Upper lobe of right lung (tissue), 1 donor: ENCODE measurements around the gene DROSHA. TPM values are rescaled to one million over a fixed set of nuclear protein-coding genes. Genes with fewer than 3 reads are reported as not detected.
A peak's percentile ranks its signal among the peaks of the same experiment; 100 is the strongest.

ENCODE experiments used
- ATAC-seq: fragments of 200-7000 bp; cut with Tn5 transposase; one replicate; pipeline ENCODE4 v1.9.1; 2020; ENCODE audit warnings: mild to moderate bottlenecking, moderate library complexity
- DNase-seq: peaks from one replicate; pipeline ENCODE4 v3.0.0-alpha.2; 2020
- H3K27ac ChIP-seq: fragments of 200-600 bp; one replicate; pipeline ENCODE4 v1.8.0; 2022
- H3K27me3 ChIP-seq: fragments of 200-600 bp; one replicate; pipeline ENCODE4 v1.8.0; 2022; ENCODE audit warnings: mild to moderate bottlenecking
- H3K36me3 ChIP-seq: fragments of 200-600 bp; one replicate; pipeline ENCODE4 v1.8.0; 2022
- H3K4me1 ChIP-seq: fragments of 200-600 bp; one replicate; pipeline ENCODE4 v1.8.0; 2022
- H3K4me3 ChIP-seq: fragments of 200-600 bp; one replicate; pipeline ENCODE4 v1.8.0; 2022; ENCODE audit warnings: mild to moderate bottlenecking
- H3K9me3 ChIP-seq: fragments of 200-600 bp; one replicate; pipeline ENCODE4 v1.8.0; 2022
- intact Hi-C: fragments of 100-400 bp; cut with DNase I; formaldehyde crosslinking; loops from one replicate; pipeline ENCODE4 v1.11.0; 2022
- total RNA-seq: library from RNA; stranded (reverse); fragmentation: NEBNext Ultra II Directional; extraction: Animal tissue kit (Norgen Biotek cat#: 25700); gene quantifications from one replicate; pipeline ENCODE4 v1.2.1, GENCODE V29; 2021
- TF ChIP-seq, protein P1 (sequence below): fragments of 200-600 bp; IDR thresholded peaks from one replicate; pipeline ENCODE4 v1.8.0; 2022; ENCODE audit warnings: antibody characterized with exemption
- donor health status: DM: no; HTN: yes; CAD: no; lungs with severe emphysema.

Gene DROSHA
- total RNA-seq, 1 donor from 2014 or later, result 50.9 TPM

DNA sequence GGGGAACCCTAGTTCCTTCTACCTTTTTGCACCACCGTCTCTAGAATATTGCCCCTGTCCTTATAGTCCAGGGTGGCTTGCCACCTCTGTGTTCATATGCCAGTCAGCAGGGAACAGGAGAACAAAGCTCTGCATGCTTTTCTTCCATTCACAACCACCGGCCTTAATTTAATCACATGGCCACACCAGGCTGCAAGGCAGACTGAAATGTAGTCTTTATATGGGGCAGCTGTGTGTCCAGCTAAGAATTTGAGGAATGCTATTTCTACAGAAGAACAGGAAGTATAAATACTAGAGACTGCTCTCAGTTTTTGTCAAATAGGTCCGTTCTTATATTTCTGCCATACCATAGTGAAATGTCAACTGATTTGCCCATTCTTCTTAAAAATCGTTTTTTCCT lies 6.0 kb upstream of the DROSHA start:
- DNase-seq (no peak), ATAC-seq (no peak)
- Histone ChIP-seq H3K27ac (no peak overlapping the region), H3K36me3 (peaks cover 83% of the 10 kb centered on the region), H3K4me1 (peaks cover 15% of the 10 kb centered on the region), H3K4me3 (no peak overlapping the region), H3K27me3 (no peaks in the 10 kb centered on the region), H3K9me3 (no peaks in the 10 kb centered on the region)
- intact Hi-C loops, result no loop called here
- TF ChIP-seq, protein P1, sequence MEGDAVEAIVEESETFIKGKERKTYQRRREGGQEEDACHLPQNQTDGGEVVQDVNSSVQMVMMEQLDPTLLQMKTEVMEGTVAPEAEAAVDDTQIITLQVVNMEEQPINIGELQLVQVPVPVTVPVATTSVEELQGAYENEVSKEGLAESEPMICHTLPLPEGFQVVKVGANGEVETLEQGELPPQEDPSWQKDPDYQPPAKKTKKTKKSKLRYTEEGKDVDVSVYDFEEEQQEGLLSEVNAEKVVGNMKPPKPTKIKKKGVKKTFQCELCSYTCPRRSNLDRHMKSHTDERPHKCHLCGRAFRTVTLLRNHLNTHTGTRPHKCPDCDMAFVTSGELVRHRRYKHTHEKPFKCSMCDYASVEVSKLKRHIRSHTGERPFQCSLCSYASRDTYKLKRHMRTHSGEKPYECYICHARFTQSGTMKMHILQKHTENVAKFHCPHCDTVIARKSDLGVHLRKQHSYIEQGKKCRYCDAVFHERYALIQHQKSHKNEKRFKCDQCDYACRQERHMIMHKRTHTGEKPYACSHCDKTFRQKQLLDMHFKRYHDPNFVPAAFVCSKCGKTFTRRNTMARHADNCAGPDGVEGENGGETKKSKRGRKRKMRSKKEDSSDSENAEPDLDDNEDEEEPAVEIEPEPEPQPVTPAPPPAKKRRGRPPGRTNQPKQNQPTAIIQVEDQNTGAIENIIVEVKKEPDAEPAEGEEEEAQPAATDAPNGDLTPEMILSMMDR, result no peak

DNA sequence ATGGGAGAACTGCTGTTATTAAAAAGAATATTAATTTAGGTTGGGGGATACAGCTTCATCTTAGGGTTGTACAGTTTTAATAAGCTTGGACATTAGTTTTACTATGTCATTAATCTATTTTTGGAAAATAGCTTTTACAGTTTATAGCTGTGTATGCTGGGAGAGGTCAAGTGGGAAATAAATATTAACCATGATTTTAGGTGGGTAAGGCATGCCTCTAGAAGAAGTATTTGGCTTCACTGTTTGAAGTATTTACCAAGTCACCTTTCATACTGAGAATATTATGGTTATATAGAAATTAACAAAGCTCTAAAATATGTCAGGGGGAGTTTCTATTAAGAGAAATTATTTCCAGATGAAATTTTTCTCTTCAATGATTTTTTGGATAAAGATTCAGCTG lies 5.5 kb upstream of the DROSHA start:
- ATAC-seq (no peak), DNase-seq (no peak)
- TF ChIP-seq, protein P1, result no peak
- intact Hi-C loops, result no loop called here
- Histone ChIP-seq H3K9me3 (no peaks in the 10 kb centered on the region), H3K4me1 (peaks cover 15% of the 10 kb centered on the region), H3K36me3 (peaks cover 78% of the 10 kb centered on the region), H3K27me3 (no peaks in the 10 kb centered on the region), H3K4me3 (no peak overlapping the region), H3K27ac (no peak overlapping the region)

DNA sequence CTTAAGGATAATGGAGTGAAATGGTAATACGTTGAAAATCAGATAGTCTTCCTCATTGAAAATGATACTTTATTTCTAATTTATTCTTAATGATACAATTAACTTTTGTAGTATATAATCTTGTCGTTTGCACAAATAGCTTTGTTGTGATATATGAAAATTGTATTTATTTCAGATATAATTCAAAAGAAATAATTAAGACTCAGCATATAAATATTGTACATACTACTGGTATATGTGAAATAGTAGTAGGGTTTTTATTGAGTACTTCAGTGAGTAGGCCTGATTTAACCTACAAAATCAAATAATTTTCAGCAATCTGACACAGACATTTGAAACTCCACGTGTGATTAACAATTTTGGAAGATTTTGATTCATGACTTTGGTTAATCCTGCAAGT lies 5.0 kb upstream of the DROSHA start:
- Histone ChIP-seq H3K36me3 (peaks cover 74% of the 10 kb centered on the region), H3K27me3 (no peaks in the 10 kb centered on the region), H3K4me3 (no peak overlapping the region), H3K9me3 (no peaks in the 10 kb centered on the region), H3K4me1 (peaks cover 15% of the 10 kb centered on the region), H3K27ac (no peak overlapping the region)
- TF ChIP-seq, protein P1, result no peak
- ATAC-seq, result no peak
- intact Hi-C loops, result no loop called here
- no peak for DNase-seq

DNA sequence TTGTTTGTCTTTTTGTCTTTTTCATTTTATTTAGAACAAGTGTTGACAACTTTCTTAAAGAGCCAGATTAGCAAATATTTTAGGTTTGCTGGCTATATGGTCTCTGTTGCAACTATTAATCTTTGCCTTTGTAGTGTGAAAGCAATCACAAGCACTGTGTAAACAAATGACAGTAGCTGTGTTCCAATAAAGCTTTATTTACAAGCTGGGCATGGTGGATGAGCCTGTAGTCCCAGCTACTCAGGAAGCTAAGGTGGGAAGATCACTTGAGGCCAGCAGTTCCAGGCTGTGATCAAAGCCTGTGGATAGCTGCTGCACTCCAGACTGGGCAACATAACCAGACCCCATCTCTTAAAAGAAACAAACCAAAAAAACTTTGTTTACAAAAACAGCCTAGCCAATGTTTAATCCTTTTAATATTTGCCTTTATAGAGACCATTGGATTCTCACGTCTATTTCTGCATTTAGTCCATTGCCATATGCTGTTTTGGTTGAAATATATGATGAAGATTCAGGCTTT lies 2.7 kb upstream of the DROSHA start:
- no peak overlapping the region for H3K4me3 ChIP-seq
- TF ChIP-seq, protein P1, result no peak
- no peak overlapping the region for H3K27ac ChIP-seq
- H3K4me1 ChIP-seq, result peaks cover 27% of the 10 kb centered on the region
- intact Hi-C loops, result no loop called here
- ATAC-seq, result no peak
- DNase-seq, result no peak
- no peaks in the 10 kb centered on the region for H3K9me3 ChIP-seq
- H3K27me3 ChIP-seq, result no peaks in the 10 kb centered on the region
- peaks cover 52% of the 10 kb centered on the region for H3K36me3 ChIP-seq

DNA sequence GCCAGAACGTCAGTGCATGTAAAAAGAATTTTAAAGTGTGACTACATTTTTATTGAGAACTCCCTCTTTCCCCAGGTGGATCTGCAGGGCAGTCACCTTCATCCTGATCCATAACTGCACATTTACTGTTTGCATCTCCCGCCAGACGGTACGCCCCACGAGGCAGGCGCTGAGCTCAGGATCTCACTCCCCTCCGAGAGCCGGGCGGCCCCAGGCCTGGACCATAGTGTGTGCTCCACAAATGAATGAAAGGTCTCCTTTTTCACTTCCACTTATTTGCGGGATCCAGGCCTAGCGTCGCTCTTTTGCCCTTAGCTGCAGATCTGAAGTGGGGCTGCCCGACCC lies 378 bp downstream of the DROSHA start:
- peak overlapping the region; percentile 82 for H3K27ac ChIP-seq
- peak; percentile 51 for ATAC-seq
- intact Hi-C loops, result no loop called here

More for the DNA sequence above, 378 bp downstream of the DROSHA start:
- peak overlapping the region; percentile 93 for H3K4me3 ChIP-seq
- TF ChIP-seq, protein P1, result no peak
- peaks cover 48% of the 10 kb centered on the region for H3K36me3 ChIP-seq
- H3K9me3 ChIP-seq, result no peaks in the 10 kb centered on the region
- peaks cover 21% of the 10 kb centered on the region for H3K4me1 ChIP-seq
- DNase-seq, result no peak
- H3K27me3 ChIP-seq, result no peaks in the 10 kb centered on the region
